ENCODE results near the gene TMC8. TPM values are rescaled to one million over a fixed set of nuclear protein-coding genes. Genes with fewer than 3 reads are reported as not detected.

Gene TMC8
- total and polyA plus RNA-seq, 2 donors (not counting 3 experiments of a cell fraction or from before 2014, with no cell fraction given): 0.07 to 1.3 TPM

- no peak overlapping the region for H2AFZ ChIP-seq (ENCODE audit: low read depth, low read length)
- H3K9me3 ChIP-seq (replicated peaks; ENCODE audit: control insufficient read depth, insufficient read depth, low read length): no peaks in the 10 kb centered on the region
- intact Hi-C loops (cut with micrococcal nuclease): no loop called here
- H4K20me1 ChIP-seq (replicated peaks; ENCODE audit: control insufficient read depth, extremely low read depth, insufficient read depth, low read length): no peaks in the 10 kb centered on the region
- H3K4me2 ChIP-seq (ENCODE audit: insufficient read depth, low read length): no peak overlapping the region
- FAIRE-seq (no peak), DNase-seq (ENCODE audit: low read depth, low spot score) (no peak)
- no peak overlapping the region for H3K9ac ChIP-seq (replicated peaks; ENCODE audit: extremely low read depth, insufficient read depth, low read length)
- H3K79me2 ChIP-seq (ENCODE audit: control insufficient read depth, insufficient read depth, low read length): no peaks in the 10 kb centered on the region
- no peaks in the 10 kb centered on the region for H3K4me1 ChIP-seq (ENCODE audit: control insufficient read depth, extremely low read depth, insufficient read depth, low read length)
- POLR2A ChIA-PET: no interaction called here
- no peaks in the 10 kb centered on the region for H3K9me1 ChIP-seq (replicated peaks; ENCODE audit: control insufficient read depth, extremely low read depth, insufficient read depth, low read length)
- TF ChIP-seq EZH2 (IDR thresholded peaks at IDR 0.05; ENCODE audit: borderline replicate concordance, low read depth, low read length, severe bottlenecking) (no peak), POLR2AphosphoS5 (IDR thresholded peaks at IDR 0.05; ENCODE audit: insufficient read depth, low read depth, low read length) (no peak), FOS (IDR thresholded peaks at IDR 0.05; ENCODE audit: borderline replicate concordance, insufficient read depth, low read length) (no peak), JUN (IDR thresholded peaks at IDR 0.05; ENCODE audit: borderline replicate concordance, insufficient read depth, insufficient read length, low read depth) (no peak), MAX (IDR thresholded peaks at IDR 0.05; ENCODE audit: insufficient read depth, insufficient read length) (no peak), CTCF (IDR thresholded peaks at IDR 0.05; ENCODE audit: extremely low read depth in 1 of 2, insufficient read depth in 1 of 2, low read depth in 1 of 2, low read length in 2 of 2) (no peak), POLR2A (IDR thresholded peaks at IDR 0.05; ENCODE audit: low read depth, low read length) (no peak), GATA2 (IDR thresholded peaks at IDR 0.05; ENCODE audit: insufficient read depth, insufficient read length, low read depth, low read length) (no peak)
- no TSS peak for BruUV-seq (replicated peaks)
- no peak overlapping the region for H3K4me3 ChIP-seq (replicated peaks in 1 of 3; ENCODE audit: insufficient read depth in 1 of 3, low read depth in 1 of 3, low read length in 3 of 3)
- H3K36me3 ChIP-seq (ENCODE audit: control insufficient read depth in 2 of 2, extremely low read depth in 1 of 2, insufficient read depth in 2 of 2, low read length in 2 of 2): peaks cover 0 to 12% of the 10 kb centered on the region in 2 experiments
- dilution Hi-C loops (cut with MboI; ENCODE audit: extremely low pct_ligation_motif_present, low sequenced_read_pairs): no loop called here
- CTCF ChIA-PET: interaction anchor here (0.8 to 1.0 kb wide), 4 partner anchors 12 to 70 kb away, joined by 3 to 4 read pairs (median 3); no protein-coding TSS in a partner anchor
- H3K27ac ChIP-seq (ENCODE audit: insufficient read depth, low read depth, low read length): no peak overlapping the region
- no peaks in the 10 kb centered on the region for H3K27me3 ChIP-seq (ENCODE audit: control insufficient read depth in 2 of 2, insufficient read depth in 2 of 2, low read length in 2 of 2)
Measured at GRCh38 chr17:78106211-78106610, 24.4 kb upstream of the TMC8 start.
